Suppressor macrophage treated with lipopolysaccharide for 1 hour (primary cell): ENCODE measurements around the gene RMND5B.
"Not testable (repeated sequence)": the region's sequence is repeated elsewhere in the genome, so short reads cannot be mapped to it uniquely, and the experiment has no call there.

Source experiments
- DNase-seq, 3 donors: peaks; one replicate each; pipeline ENCODE4 v3.0.0-alpha.2; 2020 to 2022

Gene RMND5B

GRCh38 chr5:178114325-178115135, 16.3 kb upstream of the RMND5B start:
- peak in 1 of 3 donors; percentile 34 for DNase-seq

DNA sequence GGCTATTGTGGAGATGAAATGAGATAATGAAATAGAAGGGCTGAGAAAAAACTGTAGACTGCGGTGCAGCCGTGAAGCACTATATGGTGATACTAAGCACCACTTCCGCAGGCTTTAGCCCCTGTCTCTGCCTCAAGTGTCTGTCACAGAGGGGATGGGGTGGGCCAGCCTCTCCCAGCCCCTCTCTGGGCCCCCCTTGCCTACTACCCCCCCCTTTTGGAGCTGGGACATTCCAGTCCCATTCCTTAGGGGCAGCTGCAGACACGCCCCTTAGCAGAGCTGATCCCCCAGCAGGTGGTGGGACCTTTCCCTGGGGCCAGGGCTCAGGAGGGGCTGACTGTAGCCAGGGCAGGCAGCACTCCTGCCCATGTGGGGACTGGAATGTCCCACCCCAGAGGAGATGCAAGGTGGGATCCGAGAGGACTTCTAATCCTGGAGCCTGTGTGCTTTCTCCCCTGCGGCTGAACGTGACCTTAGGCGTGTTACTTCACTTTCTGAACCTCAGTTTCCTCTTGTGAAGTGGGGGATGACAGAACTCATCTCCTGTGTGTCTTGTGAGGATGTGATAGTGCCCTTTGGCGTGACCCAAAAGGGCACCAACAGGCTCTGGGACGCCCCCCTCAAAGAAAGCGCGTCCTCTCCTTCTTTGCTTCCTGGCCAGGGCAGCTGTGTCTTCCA, 15.5 kb upstream of the RMND5B start:
- DNase-seq = no peak

GRCh38 chr5:178115814-178116142, 15.0 kb upstream of the RMND5B start:
- no peak for DNase-seq

DNA sequence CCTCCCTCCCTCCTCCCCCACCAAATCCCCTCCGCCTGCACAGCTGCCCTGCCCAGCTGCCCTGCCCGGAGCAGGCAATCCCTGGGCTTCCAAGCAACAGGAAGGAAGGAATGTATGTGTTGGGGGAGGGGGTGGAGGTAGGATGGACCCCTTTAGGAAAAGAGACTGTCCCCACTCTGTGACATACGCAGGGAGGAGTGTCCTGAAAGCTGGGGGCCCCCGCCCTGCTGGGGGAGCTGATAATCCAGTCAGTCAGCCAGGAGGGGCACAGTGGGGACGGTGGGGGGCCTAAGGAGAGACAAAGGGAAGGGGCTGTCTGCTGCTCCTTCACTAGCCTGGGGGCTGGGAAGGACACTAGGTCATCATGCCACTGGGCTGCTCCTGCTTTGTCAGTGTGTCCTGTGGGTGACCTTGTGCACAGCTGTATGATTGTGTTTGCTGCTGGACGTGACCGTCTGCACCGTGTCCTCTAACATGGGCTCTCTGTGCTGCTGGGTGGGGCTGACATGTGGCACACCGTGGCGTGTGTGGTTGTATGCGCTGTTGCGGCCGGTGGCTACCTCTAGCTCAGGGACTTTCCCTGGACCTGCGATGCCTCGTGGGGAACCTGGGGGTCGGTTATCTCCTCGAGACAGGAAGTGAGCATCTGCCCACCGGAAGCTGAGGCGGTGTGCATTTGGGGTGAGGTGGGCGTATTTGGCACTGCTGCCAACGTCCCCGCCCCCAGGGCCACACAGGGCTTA, 14.5 kb upstream of the RMND5B start:
- peak in 1 of 3 donors; percentile 38 for DNase-seq

GRCh38 chr5:178117923-178118701, 12.7 kb upstream of the RMND5B start:
- DNase-seq = no peak

GRCh38 chr5:178119915-178120606, 10.8 kb upstream of the RMND5B start:
- no peak for DNase-seq

DNA sequence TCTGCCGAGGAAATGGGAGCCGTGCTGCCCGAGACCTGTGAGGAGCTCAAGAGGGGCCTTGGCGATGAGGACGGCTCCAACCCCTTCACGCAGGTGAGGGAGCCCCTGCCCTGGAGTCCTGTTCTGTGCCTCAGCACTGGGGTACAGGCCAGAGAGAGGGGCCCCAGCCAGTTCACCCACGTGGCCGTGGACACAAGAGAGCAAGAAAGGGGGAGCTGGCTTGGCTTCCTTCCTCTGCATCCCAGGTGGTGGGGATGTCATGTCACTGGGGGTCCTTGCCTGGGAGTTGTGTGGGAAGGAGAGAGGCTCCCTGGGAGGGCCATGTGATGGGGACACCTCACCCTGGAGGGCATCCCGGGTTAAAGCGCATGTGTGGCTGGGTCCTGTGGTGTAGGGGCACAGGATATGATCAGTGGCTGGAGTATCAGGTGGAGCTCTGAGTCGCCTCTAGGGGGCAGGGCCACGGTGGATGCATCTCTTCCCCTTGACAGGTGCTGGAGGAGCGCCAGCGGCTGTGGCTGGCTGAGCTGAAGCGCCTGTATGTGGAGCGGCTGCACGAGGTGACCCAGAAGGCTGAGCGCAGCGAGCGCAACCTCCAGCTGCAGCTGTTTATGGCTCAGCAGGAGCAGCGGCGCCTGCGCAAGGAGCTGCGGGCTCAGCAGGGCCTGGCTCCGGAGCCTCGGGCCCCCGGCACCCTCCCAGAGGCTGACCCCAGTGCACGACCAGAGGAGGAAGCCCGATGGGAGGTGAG, 10.0 kb upstream of the RMND5B start:
- peak in 2 of 3 donors; percentile 28 to 57 for DNase-seq

DNA sequence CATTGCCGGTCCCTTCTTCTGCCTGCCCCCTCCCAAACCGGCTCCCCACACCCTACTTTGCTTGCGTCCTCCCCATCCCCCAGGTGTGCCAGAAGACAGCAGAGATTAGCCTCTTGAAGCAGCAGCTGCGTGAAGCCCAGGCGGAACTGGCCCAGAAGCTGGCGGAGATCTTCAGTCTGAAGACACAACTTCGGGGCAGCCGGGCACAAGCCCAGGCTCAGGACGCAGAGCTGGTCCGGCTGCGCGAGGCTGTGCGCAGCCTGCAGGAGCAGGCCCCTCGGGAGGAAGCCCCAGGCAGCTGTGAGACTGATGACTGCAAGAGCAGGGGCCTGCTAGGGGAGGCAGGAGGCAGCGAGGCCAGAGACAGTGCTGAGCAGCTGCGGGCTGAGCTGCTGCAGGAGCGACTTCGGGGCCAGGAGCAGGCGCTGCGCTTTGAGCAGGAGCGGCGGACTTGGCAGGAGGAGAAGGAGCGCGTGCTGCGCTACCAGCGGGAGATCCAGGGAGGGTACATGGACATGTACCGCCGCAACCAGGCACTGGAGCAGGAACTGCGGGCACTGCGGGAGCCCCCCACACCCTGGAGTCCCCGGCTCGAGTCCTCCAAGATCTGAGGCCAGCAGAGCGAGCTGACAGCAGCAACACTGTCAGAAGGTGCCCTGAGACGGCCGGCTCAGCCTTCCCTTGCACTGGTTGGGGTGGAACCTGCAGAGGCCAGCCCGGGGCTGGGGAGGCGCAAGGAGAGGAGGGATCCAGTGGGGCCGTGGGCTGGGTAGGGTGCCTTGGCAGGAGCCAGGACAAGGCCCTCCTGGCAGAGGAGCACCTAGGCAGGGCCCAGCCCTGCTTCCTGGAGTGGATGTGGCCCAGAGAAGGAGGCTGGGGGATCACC, 9.2 kb upstream of the RMND5B start:
- DNase-seq = no peak

GRCh38 chr5:178122346-178122745, 8.5 kb upstream of the RMND5B start:
- no peak for DNase-seq

GRCh38 chr5:178123094-178123965, 7.5 kb upstream of the RMND5B start:
- no peak for DNase-seq

GRCh38 chr5:178123966-178124925, 6.6 kb upstream of the RMND5B start:
- DNase-seq = no peak

- DNase-seq = peak; percentile 52 to 61 (median 58)
These were observed 5.4 kb upstream of the RMND5B start for GRCh38 chr5:178125253-178125906.

DNA sequence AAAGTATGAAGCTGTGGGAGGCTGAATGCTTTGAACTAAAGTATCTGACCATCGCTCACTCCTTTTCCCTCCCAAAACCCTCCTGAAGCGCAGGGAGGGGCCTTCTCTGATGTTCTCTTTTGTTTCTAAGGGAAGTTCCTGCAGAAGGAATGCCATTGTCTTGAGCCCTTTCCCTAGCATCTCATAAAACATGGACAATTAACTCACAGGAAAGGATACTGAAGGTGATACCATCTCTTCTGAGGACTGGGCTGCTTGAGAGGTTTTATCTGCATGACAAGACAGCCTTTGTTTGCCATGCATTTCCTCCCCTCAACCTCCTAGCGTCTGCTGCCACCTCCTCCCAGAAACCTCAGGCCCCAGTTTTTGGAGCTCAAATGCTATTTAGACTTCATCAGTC, 4.3 kb upstream of the RMND5B start:
- no peak for DNase-seq

DNA sequence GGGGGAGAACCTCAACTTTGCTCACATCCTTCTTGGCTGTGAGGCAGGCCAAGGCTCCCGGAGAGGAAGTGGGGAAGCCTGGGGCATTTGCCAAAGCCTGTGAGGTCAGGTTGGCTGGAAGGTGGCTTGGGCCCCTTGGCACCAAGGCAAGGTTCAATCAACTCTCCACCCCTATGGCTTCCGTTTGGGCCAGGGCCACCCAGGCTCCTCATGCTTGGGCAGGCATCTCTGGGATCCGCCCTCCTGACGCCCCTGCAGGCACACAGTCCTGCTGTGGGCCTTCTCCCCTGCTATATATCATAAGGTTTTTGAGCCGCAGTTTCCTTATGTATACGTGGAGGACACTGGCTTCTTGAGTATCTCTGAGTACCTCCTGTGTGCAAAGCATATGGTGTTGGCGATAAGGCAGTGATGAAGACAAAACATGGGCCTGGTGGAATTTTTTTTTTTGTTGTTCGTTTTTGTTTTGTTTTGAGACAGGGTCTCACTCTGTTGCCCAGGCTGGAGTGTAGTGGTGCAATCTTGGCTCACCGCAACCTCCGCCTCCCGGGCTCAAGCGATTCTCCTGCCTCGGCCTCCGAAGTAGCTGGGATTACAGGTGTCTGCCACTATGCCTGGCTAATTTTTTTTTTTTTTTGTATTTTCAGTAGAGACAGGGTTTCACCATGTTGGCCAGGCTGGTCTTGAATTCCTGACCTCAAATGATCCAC, 3.4 kb upstream of the RMND5B start:
- DNase-seq = not testable (repeated sequence)

DNA sequence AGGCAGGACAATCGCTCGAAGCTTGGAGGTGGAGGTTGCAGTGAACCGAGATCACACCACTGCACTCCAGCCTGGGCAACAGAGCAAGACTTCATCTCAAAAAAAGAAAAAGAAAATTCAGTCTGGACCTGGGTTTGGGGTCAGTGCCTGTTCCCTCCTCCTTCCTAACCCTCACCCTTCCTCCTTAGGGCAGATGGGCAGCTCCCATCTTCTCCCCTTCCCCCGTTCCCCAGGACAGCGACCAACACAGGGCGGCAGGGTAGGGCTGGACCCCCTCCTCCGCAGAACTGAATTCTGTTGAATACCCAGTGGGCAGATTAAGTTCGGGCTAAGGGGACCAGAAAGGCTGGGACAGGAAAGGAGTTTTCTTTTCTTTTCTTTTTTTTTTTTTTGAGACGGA, 1.5 kb upstream of the RMND5B start:
- no peak for DNase-seq

GRCh38 chr5:178130234-178130575, 609 bp upstream of the RMND5B start:
- not testable (repeated sequence) for DNase-seq

DNA sequence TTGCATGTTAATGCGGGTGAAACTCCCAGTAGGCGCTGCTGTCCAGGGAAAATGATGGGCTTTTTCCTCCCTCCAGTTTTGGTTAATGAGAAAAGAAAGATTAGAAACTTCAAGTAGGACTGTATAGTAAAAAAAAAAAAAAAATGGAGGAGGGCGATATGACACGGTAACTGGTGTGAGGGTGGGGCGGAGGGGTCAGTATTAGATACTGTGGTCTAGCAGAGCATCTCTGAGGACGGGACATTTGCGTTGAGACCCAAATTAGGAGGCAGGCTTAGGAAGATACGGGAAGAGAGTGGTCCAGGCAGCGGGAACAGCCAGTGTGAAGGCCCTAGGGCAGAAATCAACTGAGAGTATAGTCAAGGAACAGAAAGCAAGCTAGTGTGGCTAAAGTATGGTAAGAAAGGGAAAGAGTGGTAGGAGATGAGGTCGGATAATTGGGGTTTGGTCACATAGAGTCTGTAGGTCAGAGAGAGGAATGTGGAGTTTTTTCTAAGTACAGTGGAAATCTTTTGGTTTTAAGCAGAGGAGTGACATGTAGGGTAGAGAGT, 707 bp downstream of the RMND5B start:
- no peak for DNase-seq
